HUES48 (cell line): ENCODE results near the gene WDPCP.
"Not testable (repeated sequence)": the region's sequence is repeated elsewhere in the genome, so short reads cannot be mapped to it uniquely, and the experiment has no call there.

Experiments used
- H3K27ac ChIP-seq: one replicate; pipeline ENCODE4 v1.7.0; 2013; ENCODE audit warnings: low read depth, low read length, inconsistent platforms
- H3K27me3 ChIP-seq: 2 replicates; pipeline ENCODE4 v1.6.1; 2013; ENCODE audit warnings: mild to moderate bottlenecking, low read length; ENCODE audit not compliant: control insufficient read depth, insufficient read depth
- H3K36me3 ChIP-seq: 2 replicates; pipeline ENCODE4 v1.6.1; 2013; ENCODE audit warnings: low read length; ENCODE audit not compliant: control insufficient read depth, insufficient read depth
- H3K4me1 ChIP-seq: 2 replicates; pipeline ENCODE4 v1.6.1; 2013; ENCODE audit warnings: mild to moderate bottlenecking, low read length; ENCODE audit not compliant: control insufficient read depth, insufficient read depth
- H3K4me3 ChIP-seq: 2 replicates; pipeline ENCODE4 v1.5.1; 2013; ENCODE audit warnings: mild to moderate bottlenecking, low read depth, low read length
- H3K9ac ChIP-seq: 2 replicates; pipeline ENCODE4 v1.6.1; 2013; ENCODE audit warnings: mild to moderate bottlenecking, low read depth, low read length, moderate library complexity
- H3K9me3 ChIP-seq: 2 replicates; pipeline ENCODE4 v1.6.1; 2013; ENCODE audit warnings: low read length; ENCODE audit not compliant: control insufficient read depth, insufficient read depth

WDPCP gene, protein sequence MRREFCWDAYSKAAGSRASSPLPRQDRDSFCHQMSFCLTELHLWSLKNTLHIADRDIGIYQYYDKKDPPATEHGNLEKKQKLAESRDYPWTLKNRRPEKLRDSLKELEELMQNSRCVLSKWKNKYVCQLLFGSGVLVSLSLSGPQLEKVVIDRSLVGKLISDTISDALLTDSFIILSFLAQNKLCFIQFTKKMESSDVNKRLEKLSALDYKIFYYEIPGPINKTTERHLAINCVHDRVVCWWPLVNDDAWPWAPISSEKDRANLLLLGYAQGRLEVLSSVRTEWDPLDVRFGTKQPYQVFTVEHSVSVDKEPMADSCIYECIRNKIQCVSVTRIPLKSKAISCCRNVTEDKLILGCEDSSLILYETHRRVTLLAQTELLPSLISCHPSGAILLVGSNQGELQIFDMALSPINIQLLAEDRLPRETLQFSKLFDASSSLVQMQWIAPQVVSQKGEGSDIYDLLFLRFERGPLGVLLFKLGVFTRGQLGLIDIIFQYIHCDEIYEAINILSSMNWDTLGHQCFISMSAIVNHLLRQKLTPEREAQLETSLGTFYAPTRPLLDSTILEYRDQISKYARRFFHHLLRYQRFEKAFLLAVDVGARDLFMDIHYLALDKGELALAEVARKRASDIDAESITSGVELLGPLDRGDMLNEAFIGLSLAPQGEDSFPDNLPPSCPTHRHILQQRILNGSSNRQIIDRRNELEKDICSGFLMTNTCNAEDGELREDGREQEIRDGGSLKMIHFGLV

GRCh38 chr2:63588385-63589147, at the start of gene WDPCP, which contains the start of gene MDH1:
TSS of gene WDPCP (minus strand) at chr2:63588477. CDS start at chr2:63588271, 206 bp downstream.
TSS of gene MDH1 (plus strand) at chr2:63588963. CDS start at chr2:63589044, 81 bp downstream.
- H3K27me3 ChIP-seq: no peaks in the 10 kb centered on the region
- H3K9ac ChIP-seq: peak within 1 kb of the TSS; percentile 83
- peak within 1 kb of the TSS; percentile 91 for H3K4me3 ChIP-seq
- H3K27ac ChIP-seq: peak within 1 kb of the TSS; percentile 94
- peaks cover 33% of the 10 kb centered on the region for H3K36me3 ChIP-seq
- peaks cover 29% of the 10 kb centered on the region for H3K4me1 ChIP-seq
- no peaks in the 10 kb centered on the region for H3K9me3 ChIP-seq

GRCh38 chr2:63632382-63632781, 44.1 kb upstream of the WDPCP start:
- no peaks in the 10 kb centered on the region for H3K27me3 ChIP-seq
- H3K9ac ChIP-seq: no peak overlapping the region
- H3K4me1 ChIP-seq: no peaks in the 10 kb centered on the region
- no peak overlapping the region for H3K27ac ChIP-seq
- no peaks in the 10 kb centered on the region for H3K36me3 ChIP-seq
- no peak overlapping the region for H3K4me3 ChIP-seq
- peaks cover 11% of the 10 kb centered on the region; the same call in 1 of the 2 replicates for H3K9me3 ChIP-seq

GRCh38 chr2:63631501-63631900, 43.2 kb upstream of the WDPCP start:
- Histone ChIP-seq H3K4me3 (no peak overlapping the region), H3K27ac (no peak overlapping the region), H3K36me3 (no peaks in the 10 kb centered on the region), H3K27me3 (no peaks in the 10 kb centered on the region), H3K4me1 (no peaks in the 10 kb centered on the region), H3K9ac (no peak overlapping the region), H3K9me3 (peaks cover 14% of the 10 kb centered on the region; the same call in 1 of the 2 replicates)

DNA sequence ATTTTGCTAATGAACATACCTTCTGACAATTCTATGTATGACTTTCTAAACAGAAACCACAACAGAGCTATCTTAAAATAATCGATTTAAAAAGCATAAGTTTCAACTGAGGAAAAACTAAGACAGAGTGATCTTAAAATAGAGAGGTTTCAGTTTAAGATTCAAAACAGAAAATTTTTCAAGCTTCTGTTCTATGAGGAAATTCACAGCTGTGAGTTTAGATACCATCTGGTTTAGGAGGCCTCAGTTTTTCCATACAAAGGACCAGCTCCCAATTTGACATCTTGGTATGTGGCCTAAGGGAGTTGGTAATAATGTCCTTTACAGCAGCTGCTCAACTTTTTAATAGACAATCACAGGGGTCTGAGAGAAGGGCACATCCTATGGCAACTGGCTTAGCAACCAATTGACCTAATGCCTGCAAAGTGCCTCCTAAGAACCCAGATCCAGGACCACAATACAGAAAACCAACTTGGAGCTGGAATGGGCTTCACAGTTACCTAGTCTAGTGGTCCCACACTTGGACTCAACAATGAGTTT, 40.2 kb upstream of the WDPCP start:
- Histone ChIP-seq H3K4me3 (no peak overlapping the region), H3K4me1 (no peaks in the 10 kb centered on the region), H3K27ac (no peak overlapping the region), H3K27me3 (no peaks in the 10 kb centered on the region), H3K9ac (no peak overlapping the region), H3K36me3 (no peaks in the 10 kb centered on the region), H3K9me3 (peaks cover 12% of the 10 kb centered on the region; the same call in 1 of the 2 replicates)

GRCh38 chr2:63627866-63628265, 39.6 kb upstream of the WDPCP start:
- Histone ChIP-seq H3K27me3 (no peaks in the 10 kb centered on the region), H3K9ac (no peak overlapping the region), H3K9me3 (peaks cover 12% of the 10 kb centered on the region; the same call in 1 of the 2 replicates), H3K27ac (no peak overlapping the region), H3K4me1 (no peaks in the 10 kb centered on the region), H3K36me3 (no peaks in the 10 kb centered on the region), H3K4me3 (no peak overlapping the region)

- peaks cover 22% of the 10 kb centered on the region for H3K9me3 ChIP-seq
- H3K9ac ChIP-seq, H3K36me3 ChIP-seq, H3K4me3 ChIP-seq, H3K27me3 ChIP-seq, H3K4me1 ChIP-seq, H3K27ac ChIP-seq: not testable (repeated sequence)
Measured at GRCh38 chr2:63623763-63624162, 35.5 kb upstream of the WDPCP start.

GRCh38 chr2:63622751-63623150, 34.5 kb upstream of the WDPCP start:
- Histone ChIP-seq H3K9ac (no peak overlapping the region), H3K27me3 (no peaks in the 10 kb centered on the region), H3K36me3 (no peaks in the 10 kb centered on the region), H3K4me1 (peaks cover 16% of the 10 kb centered on the region), H3K9me3 (peaks cover 22% of the 10 kb centered on the region), H3K27ac (no peak overlapping the region), H3K4me3 (no peak overlapping the region)

- no peaks in the 10 kb centered on the region for H3K27me3 ChIP-seq
- H3K4me3 ChIP-seq: no peak overlapping the region
- peaks cover 15% of the 10 kb centered on the region for H3K9me3 ChIP-seq
- peak overlapping the region; percentile 99 for H3K27ac ChIP-seq
- peaks cover 48% of the 10 kb centered on the region for H3K4me1 ChIP-seq
- no peak overlapping the region for H3K9ac ChIP-seq
- no peaks in the 10 kb centered on the region for H3K36me3 ChIP-seq
Measured at GRCh38 chr2:63619328-63619727, 31.1 kb upstream of the WDPCP start.

DNA sequence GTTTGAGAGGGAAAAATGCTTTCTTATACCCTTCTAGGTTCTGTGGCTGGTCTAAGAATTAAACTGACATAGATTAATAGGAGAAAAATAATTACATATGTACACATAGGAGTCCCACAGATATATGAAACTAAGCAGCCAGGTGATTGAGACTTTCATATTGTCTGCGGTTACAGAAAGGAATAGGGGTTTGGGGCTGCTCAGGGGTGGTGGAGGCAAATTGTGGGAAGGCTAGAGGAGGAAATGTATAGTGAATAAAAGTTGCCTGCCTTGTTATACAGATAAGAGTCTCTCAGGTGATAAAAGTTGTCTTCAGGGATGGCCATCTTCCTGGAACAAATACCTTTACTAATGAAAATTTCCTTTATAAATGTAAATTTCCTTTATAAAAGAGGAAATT, 29.1 kb upstream of the WDPCP start:
- Histone ChIP-seq H3K4me1 (peaks cover 68% of the 10 kb centered on the region), H3K27ac (peak overlapping the region; percentile 99), H3K36me3 (no peaks in the 10 kb centered on the region), H3K4me3 (peak overlapping the region; percentile 19; the same call in 1 of the 2 replicates), H3K9me3 (peaks cover 15% of the 10 kb centered on the region), H3K27me3 (no peaks in the 10 kb centered on the region), H3K9ac (no peak overlapping the region)
